GM12878 (cell line): Measurements from ENCODE around the gene THBS1.

Experiments used
- CEBPB ChIP-seq, 2 experiments: fragments of 150-350 bp in 1 of 2; IDR thresholded peaks; 2 replicates each; pipeline ENCODE4 v1.6.1; 2012 to 2014; ENCODE audit warnings: low read depth in 2 of 2, low read length in 2 of 2, borderline replicate concordance in 1 of 2, inconsistent platforms in 1 of 2
- EZH2 ChIP-seq: IDR thresholded peaks from 2 replicates; pipeline ENCODE4 v1.6.1; 2012; ENCODE audit warnings: low read depth, mild to moderate bottlenecking, control low read depth, inconsistent platforms, low read length, borderline replicate concordance; ENCODE audit not compliant: control insufficient read depth
- NFYB ChIP-seq: IDR thresholded peaks from 2 replicates; pipeline ENCODE4 v1.6.1; 2011; ENCODE audit warnings: low read depth, mild to moderate bottlenecking, low read length, improper control_type of control experiment, moderate library complexity; ENCODE audit not compliant: insufficient read depth
- RAD21 ChIP-seq: IDR thresholded peaks from 2 replicates; pipeline ENCODE4 v1.6.1; 2011; ENCODE audit warnings: mild to moderate bottlenecking, low read depth, low read length, moderate library complexity; ENCODE audit not compliant: insufficient read depth
- SMARCA5 ChIP-seq: fragments of 450-650 bp; IDR thresholded peaks from 2 replicates; pipeline ENCODE4 v1.6.1; 2017; ENCODE audit warnings: mild to moderate bottlenecking
- SPI1 ChIP-seq: IDR thresholded peaks from 2 replicates; pipeline ENCODE4 v1.6.1; 2011; ENCODE audit warnings: low read depth, mild to moderate bottlenecking, low read length, moderate library complexity, borderline replicate concordance; ENCODE audit not compliant: insufficient read depth
- TF ChIP-seq, protein P1 (sequence below): IDR thresholded peaks from 2 replicates; pipeline ENCODE4 v1.6.1; 2012; ENCODE audit warnings: low read depth, low read length, improper control_type of control experiment
- TF ChIP-seq, protein P2 (sequence below): IDR thresholded peaks from 2 replicates; pipeline ENCODE4 v1.6.1; 2012; ENCODE audit warnings: mild to moderate bottlenecking, low read depth, low read length
- TF ChIP-seq, protein P3 (sequence below), 3 experiments: IDR thresholded peaks in 2 of 3; conservative IDR thresholded peaks in 1 of 3; 2 replicates each; pipeline ENCODE4 v1.5.1; 2011; ENCODE audit warnings: low read depth in 3 of 3, low read length in 3 of 3, mild to moderate bottlenecking in 3 of 3, control low read depth in 2 of 3, moderate library complexity in 2 of 3, inconsistent platforms in 1 of 3, mixed read lengths in 1 of 3; ENCODE audit not compliant: control insufficient read depth in 2 of 3, insufficient read depth in 1 of 3; ENCODE audit errors: extremely low read depth in 1 of 3

DNA sequence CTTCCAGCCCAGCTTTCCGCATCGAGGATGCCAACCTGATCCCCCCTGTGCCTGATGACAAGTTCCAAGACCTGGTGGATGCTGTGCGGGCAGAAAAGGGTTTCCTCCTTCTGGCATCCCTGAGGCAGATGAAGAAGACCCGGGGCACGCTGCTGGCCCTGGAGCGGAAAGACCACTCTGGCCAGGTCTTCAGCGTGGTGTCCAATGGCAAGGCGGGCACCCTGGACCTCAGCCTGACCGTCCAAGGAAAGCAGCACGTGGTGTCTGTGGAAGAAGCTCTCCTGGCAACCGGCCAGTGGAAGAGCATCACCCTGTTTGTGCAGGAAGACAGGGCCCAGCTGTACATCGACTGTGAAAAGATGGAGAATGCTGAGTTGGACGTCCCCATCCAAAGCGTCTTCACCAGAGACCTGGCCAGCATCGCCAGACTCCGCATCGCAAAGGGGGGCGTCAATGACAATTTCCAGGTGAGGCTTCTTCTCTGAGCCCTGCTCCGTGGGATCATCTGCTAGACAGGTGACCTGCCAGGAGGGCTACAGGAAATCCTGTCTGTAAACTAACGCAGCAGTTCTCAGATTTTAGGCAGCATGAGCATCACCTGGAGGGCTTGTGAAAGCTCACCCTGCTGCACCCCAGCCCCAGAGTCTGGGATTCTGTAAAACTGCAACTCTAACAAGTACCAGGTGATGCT, 1.6 kb downstream of the THBS1 start:
- no peak for TF ChIP-seq NFYB
- TF ChIP-seq, protein P1, sequence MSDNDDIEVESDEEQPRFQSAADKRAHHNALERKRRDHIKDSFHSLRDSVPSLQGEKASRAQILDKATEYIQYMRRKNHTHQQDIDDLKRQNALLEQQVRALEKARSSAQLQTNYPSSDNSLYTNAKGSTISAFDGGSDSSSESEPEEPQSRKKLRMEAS, result no peak
- TF ChIP-seq RAD21, result no peak
- TF ChIP-seq SPI1, result no peak
- TF ChIP-seq CEBPB (IDR thresholded peaks at IDR 0.05; ENCODE audit: borderline replicate concordance in 1 of 2, low read depth in 2 of 2, low read length in 2 of 2), result no peak
- TF ChIP-seq, protein P2, sequence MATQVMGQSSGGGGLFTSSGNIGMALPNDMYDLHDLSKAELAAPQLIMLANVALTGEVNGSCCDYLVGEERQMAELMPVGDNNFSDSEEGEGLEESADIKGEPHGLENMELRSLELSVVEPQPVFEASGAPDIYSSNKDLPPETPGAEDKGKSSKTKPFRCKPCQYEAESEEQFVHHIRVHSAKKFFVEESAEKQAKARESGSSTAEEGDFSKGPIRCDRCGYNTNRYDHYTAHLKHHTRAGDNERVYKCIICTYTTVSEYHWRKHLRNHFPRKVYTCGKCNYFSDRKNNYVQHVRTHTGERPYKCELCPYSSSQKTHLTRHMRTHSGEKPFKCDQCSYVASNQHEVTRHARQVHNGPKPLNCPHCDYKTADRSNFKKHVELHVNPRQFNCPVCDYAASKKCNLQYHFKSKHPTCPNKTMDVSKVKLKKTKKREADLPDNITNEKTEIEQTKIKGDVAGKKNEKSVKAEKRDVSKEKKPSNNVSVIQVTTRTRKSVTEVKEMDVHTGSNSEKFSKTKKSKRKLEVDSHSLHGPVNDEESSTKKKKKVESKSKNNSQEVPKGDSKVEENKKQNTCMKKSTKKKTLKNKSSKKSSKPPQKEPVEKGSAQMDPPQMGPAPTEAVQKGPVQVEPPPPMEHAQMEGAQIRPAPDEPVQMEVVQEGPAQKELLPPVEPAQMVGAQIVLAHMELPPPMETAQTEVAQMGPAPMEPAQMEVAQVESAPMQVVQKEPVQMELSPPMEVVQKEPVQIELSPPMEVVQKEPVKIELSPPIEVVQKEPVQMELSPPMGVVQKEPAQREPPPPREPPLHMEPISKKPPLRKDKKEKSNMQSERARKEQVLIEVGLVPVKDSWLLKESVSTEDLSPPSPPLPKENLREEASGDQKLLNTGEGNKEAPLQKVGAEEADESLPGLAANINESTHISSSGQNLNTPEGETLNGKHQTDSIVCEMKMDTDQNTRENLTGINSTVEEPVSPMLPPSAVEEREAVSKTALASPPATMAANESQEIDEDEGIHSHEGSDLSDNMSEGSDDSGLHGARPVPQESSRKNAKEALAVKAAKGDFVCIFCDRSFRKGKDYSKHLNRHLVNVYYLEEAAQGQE, result no peak
- TF ChIP-seq, protein P3, sequence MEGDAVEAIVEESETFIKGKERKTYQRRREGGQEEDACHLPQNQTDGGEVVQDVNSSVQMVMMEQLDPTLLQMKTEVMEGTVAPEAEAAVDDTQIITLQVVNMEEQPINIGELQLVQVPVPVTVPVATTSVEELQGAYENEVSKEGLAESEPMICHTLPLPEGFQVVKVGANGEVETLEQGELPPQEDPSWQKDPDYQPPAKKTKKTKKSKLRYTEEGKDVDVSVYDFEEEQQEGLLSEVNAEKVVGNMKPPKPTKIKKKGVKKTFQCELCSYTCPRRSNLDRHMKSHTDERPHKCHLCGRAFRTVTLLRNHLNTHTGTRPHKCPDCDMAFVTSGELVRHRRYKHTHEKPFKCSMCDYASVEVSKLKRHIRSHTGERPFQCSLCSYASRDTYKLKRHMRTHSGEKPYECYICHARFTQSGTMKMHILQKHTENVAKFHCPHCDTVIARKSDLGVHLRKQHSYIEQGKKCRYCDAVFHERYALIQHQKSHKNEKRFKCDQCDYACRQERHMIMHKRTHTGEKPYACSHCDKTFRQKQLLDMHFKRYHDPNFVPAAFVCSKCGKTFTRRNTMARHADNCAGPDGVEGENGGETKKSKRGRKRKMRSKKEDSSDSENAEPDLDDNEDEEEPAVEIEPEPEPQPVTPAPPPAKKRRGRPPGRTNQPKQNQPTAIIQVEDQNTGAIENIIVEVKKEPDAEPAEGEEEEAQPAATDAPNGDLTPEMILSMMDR (IDR thresholded peaks at IDR 0.05 in 2 of 3, conservative IDR thresholded peaks at IDR 0.05 in 1 of 3; ENCODE audit: control insufficient read depth in 2 of 3, extremely low read depth in 1 of 3, insufficient read depth in 1 of 3, low read depth in 3 of 3, low read length in 3 of 3), result no peak
- no peak for TF ChIP-seq SMARCA5
- no peak for TF ChIP-seq EZH2
